Natural killer cell (primary cell): ENCODE data around the gene CHN2. TPM values are rescaled to one million over a fixed set of nuclear protein-coding genes. Genes with fewer than 3 reads are reported as not detected.

ENCODE experiments used
- ATAC-seq, 3 donors: fragments of 150-1000 bp in 2 of 3; fragments of 200-7000 bp in 1 of 3; cut with Tn5 transposase; 1 replicate in 1 of 3; 2 replicates in 2 of 3; pipeline ENCODE4 v1.10.0; 2021; ENCODE audit warnings: mild to moderate bottlenecking in 2 of 3, moderate library complexity in 2 of 3
- DNase-seq, 2 donors: peaks; one replicate each; pipeline versions ENCODE4 v3.0.0 to v3.0.0-alpha.2; 2013 to 2021; ENCODE audit warnings: mixed read lengths in 1 of 2
- H3K27ac ChIP-seq: one replicate; pipeline ENCODE4 v1.5.1; 2013; ENCODE audit warnings: mild to moderate bottlenecking, low read length
- H3K27me3 ChIP-seq: one replicate; pipeline ENCODE4 v1.6.1; 2013; ENCODE audit warnings: low read length; ENCODE audit not compliant: control insufficient read depth, insufficient read depth
- H3K36me3 ChIP-seq: one replicate; pipeline ENCODE4 v1.6.1; 2013; ENCODE audit warnings: low read length; ENCODE audit not compliant: control insufficient read depth, insufficient read depth
- H3K4me1 ChIP-seq: one replicate; pipeline ENCODE4 v1.6.1; 2013; ENCODE audit warnings: low read length; ENCODE audit not compliant: control insufficient read depth, insufficient read depth
- H3K4me3 ChIP-seq: one replicate; pipeline ENCODE4 v1.5.1; 2013; ENCODE audit warnings: low read length
- H3K9me3 ChIP-seq: one replicate; pipeline ENCODE4 v1.6.1; 2013; ENCODE audit warnings: low read length; ENCODE audit not compliant: control insufficient read depth, insufficient read depth
- H3K27ac Mint-ChIP-seq, 2 donors: one replicate each; pipeline ENCODE4 v1.8.0; 2022; ENCODE audit warnings: mild to moderate bottlenecking in 2 of 2, mixed read lengths in 2 of 2, moderate library complexity in 1 of 2
- H3K27me3 Mint-ChIP-seq, 2 donors: one replicate each; pipeline ENCODE4 v1.8.0; 2022; ENCODE audit warnings: low read depth in 2 of 2, mixed read lengths in 2 of 2
- H3K36me3 Mint-ChIP-seq: one replicate; pipeline ENCODE4 v1.8.0; 2022; ENCODE audit warnings: mixed read lengths
- H3K4me1 Mint-ChIP-seq, 2 donors: one replicate each; pipeline ENCODE4 v1.8.0; 2022; ENCODE audit warnings: mixed read lengths in 2 of 2
- H3K4me3 Mint-ChIP-seq: one replicate; pipeline ENCODE4 v1.8.0; 2022; ENCODE audit warnings: mild to moderate bottlenecking, moderate library complexity, mixed read lengths
- H3K9me3 Mint-ChIP-seq, 2 donors: one replicate each; pipeline ENCODE4 v1.8.0; 2022; ENCODE audit warnings: mixed read lengths in 2 of 2
- CTCF ChIP-seq: fragments of 200-600 bp; IDR thresholded peaks from one replicate; pipeline ENCODE4 v1.8.0; 2022; ENCODE audit warnings: antibody characterized with exemption
- WGBS: methylation state at CpG from one replicate; pipeline ENCODE4 v1.1.7; 2013; ENCODE audit warnings: missing lambda C conversion rate; ENCODE audit not compliant: insufficient coverage; 5-methylcytosine and 5-hydroxymethylcytosine counted together
- intact Hi-C: fragments of 100-400 bp; cut with micrococcal nuclease; formaldehyde crosslinking; loops from one replicate; pipeline ENCODE4 v1.14.2; 2022
- total RNA-seq, 4 donors: library from RNA; stranded (reverse); fragments of 120-200 nt in 1 of 4; gene quantifications; one replicate each; pipeline versions ENCODE4 v1.2.3 to v1.2.4, GENCODE V29; 2013 to 2022

Gene CHN2
- total RNA-seq, 3 donors from 2014 or later (not counting 1 experiment from before 2014, with no cell fraction given), result 23.2 to 40.6 (median 30.2) TPM

DNA sequence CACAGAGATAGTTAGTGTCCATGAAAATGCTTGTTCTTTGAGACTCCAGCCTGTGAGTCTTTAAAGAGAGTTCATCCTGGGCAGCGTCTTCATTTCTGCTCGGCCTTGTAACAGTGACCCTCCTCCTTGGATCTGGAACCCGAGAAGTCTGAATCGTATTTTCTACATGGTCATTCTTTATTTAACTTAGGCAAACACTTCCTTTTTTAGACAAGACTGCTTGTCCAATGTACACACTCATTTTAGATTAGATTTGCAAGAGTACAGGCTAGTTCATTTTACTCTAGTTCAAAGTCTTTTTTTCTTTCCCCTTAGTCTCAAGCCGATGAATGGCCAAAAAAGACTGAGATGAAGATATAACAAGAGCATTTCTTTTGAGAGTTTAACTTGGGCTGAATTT lies 133.5 kb downstream of the CHN2 start:
- Mint-ChIP-seq H3K4me1 (peaks cover 15 to 23% of the 10 kb centered on the region in 2 donors), H3K9me3 (no peaks in the 10 kb centered on the region), H3K27ac (no peak overlapping the region), H3K27me3 (no peaks in the 10 kb centered on the region), H3K36me3 (no peaks in the 10 kb centered on the region), H3K4me3 (no peak overlapping the region)
- ATAC-seq, result no peak
- Histone ChIP-seq H3K27me3 (no peaks in the 10 kb centered on the region), H3K27ac (no peak overlapping the region), H3K4me1 (no peaks in the 10 kb centered on the region), H3K9me3 (no peaks in the 10 kb centered on the region), H3K36me3 (no peaks in the 10 kb centered on the region), H3K4me3 (no peak overlapping the region)
- intact Hi-C loops, result no loop called here
- WGBS, result 91% methylated on average over 5 of the region's 5 CpGs
- no peak for DNase-seq
- TF ChIP-seq CTCF, result no peak

DNA sequence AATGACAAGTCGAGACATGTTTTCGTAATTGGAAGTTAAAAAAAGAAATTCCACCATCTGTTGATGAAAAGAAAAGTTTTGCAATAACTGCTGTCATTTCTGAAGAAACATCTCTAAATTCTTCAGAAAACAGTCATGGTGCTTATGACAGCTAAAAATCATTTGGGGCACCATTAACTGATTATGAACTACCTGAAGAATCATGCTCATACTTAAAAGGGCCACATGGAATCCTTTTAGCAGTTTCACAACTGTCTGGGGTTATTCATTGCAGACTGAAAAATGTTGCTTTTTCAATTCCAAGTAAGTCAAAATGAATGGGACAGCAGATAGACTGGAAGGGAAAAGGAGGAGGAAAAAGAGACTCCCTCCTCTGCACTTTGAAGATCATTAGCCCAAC lies 134.2 kb downstream of the CHN2 start:
- no peaks in the 10 kb centered on the region for H3K4me1 ChIP-seq
- peaks cover 15 to 23% of the 10 kb centered on the region in 2 donors for H3K4me1 Mint-ChIP-seq
- intact Hi-C loops, result no loop called here
- H3K9me3 ChIP-seq, result no peaks in the 10 kb centered on the region
- WGBS, result no CpG with 5 or more reads among the region's 2 CpGs
- no peaks in the 10 kb centered on the region for H3K27me3 Mint-ChIP-seq
- no peak for DNase-seq
- H3K4me3 Mint-ChIP-seq, result no peak overlapping the region
- H3K27ac ChIP-seq, result no peak overlapping the region
- no peaks in the 10 kb centered on the region for H3K9me3 Mint-ChIP-seq
- TF ChIP-seq CTCF, result no peak
- H3K4me3 ChIP-seq, result no peak overlapping the region
- H3K36me3 Mint-ChIP-seq, result no peaks in the 10 kb centered on the region
- no peak overlapping the region for H3K27ac Mint-ChIP-seq
- ATAC-seq, result no peak
- H3K36me3 ChIP-seq, result no peaks in the 10 kb centered on the region
- no peaks in the 10 kb centered on the region for H3K27me3 ChIP-seq

GRCh38 chr7:29329686-29330085 lies 135.1 kb downstream of the CHN2 start:
- 40% methylated on average over 1 of the region's 3 CpGs for WGBS
- Mint-ChIP-seq H3K36me3 (no peaks in the 10 kb centered on the region), H3K27ac (peak overlapping the region in 1 of 2 donors; percentile 29), H3K9me3 (no peaks in the 10 kb centered on the region), H3K4me1 (peaks cover 14 to 26% of the 10 kb centered on the region in 2 donors), H3K4me3 (no peak overlapping the region), H3K27me3 (no peaks in the 10 kb centered on the region)
- no peaks in the 10 kb centered on the region for H3K27me3 ChIP-seq
- H3K4me1 ChIP-seq, result no peaks in the 10 kb centered on the region
- no peak overlapping the region for H3K4me3 ChIP-seq
- no peaks in the 10 kb centered on the region for H3K9me3 ChIP-seq
- DNase-seq, result no peak
- no peak for ATAC-seq
- TF ChIP-seq CTCF, result no peak
- intact Hi-C loops, result no loop called here
- H3K36me3 ChIP-seq, result no peaks in the 10 kb centered on the region
- no peak overlapping the region for H3K27ac ChIP-seq

DNA sequence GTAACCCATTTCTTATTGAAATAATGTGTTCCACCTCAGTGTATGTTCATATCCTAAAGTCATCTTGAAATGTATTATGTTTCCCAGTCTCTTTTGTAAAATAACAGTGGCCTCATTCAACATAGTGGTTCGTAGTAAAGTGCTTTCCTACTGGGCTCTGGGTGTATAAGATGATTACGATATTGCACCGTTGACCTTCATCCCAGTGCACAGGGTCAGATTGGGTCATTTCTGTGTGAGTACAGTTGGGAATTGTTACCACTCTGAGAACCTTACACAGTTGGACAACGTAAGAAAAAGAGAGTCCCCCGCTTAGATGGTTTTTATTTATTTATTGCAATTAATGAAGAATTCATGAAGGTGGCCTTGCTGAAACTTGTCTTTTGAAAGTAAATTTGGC lies 135.6 kb downstream of the CHN2 start:
- Histone ChIP-seq H3K4me1 (peaks cover 2% of the 10 kb centered on the region), H3K27me3 (no peaks in the 10 kb centered on the region), H3K27ac (no peak overlapping the region), H3K9me3 (no peaks in the 10 kb centered on the region), H3K36me3 (no peaks in the 10 kb centered on the region), H3K4me3 (no peak overlapping the region)
- H3K9me3 Mint-ChIP-seq, result no peaks in the 10 kb centered on the region
- peaks cover 14 to 28% of the 10 kb centered on the region in 2 donors for H3K4me1 Mint-ChIP-seq
- H3K27me3 Mint-ChIP-seq, result no peaks in the 10 kb centered on the region
- H3K36me3 Mint-ChIP-seq, result no peaks in the 10 kb centered on the region
- no peak overlapping the region for H3K4me3 Mint-ChIP-seq
- no peak for TF ChIP-seq CTCF
- peak overlapping the region in 1 of 2 donors; percentile 29 for H3K27ac Mint-ChIP-seq
- 95% methylated on average over 5 of the region's 5 CpGs for WGBS
- DNase-seq (no peak), ATAC-seq (no peak)
- intact Hi-C loops, result no loop called here
